HG02759 (cell line): ENCODE data around the gene MTMR11.
"Not testable (repeated sequence)": the region's sequence is repeated elsewhere in the genome, so short reads cannot be mapped to it uniquely, and the experiment has no call there.

Experiments used
- ATAC-seq: cut with Tn5 transposase; IDR thresholded peaks from one replicate; pipeline ENCODE4 v1.9.1; 2021; ENCODE audit warnings: mild to moderate bottlenecking, moderate library complexity; ENCODE audit not compliant: unreplicated experiment

MTMR11 gene

GRCh38 chr1:149936170-149936991 is at the start of gene MTMR11:
Gene MTMR11, minus strand, starts transcription at chr1:149936879. Its CDS starts 232 bp downstream, at chr1:149936647.
- ATAC-seq: no peak

GRCh38 chr1:149979972-149980540 is 43.4 kb upstream of the MTMR11 start:
- ATAC-seq: no peak

GRCh38 chr1:149979245-149979971 is 42.7 kb upstream of the MTMR11 start:
- ATAC-seq: no peak

- ATAC-seq: no peak
These were observed 41.9 kb upstream of the MTMR11 start for GRCh38 chr1:149978547-149979023.

- no peak for ATAC-seq
These were observed 40.7 kb upstream of the MTMR11 start for GRCh38 chr1:149977345-149977744.

GRCh38 chr1:149972547-149972946 is 35.9 kb upstream of the MTMR11 start:
- no peak for ATAC-seq

- ATAC-seq: no peak
These were observed 31.0 kb upstream of the MTMR11 start for GRCh38 chr1:149967646-149968045.

GRCh38 chr1:149967041-149967440 is 30.4 kb upstream of the MTMR11 start:
- no peak for ATAC-seq

GRCh38 chr1:149966405-149966804 is 29.7 kb upstream of the MTMR11 start:
- ATAC-seq: no peak

- ATAC-seq: no peak
These were observed 28.8 kb upstream of the MTMR11 start for GRCh38 chr1:149965440-149965839.

- no peak for ATAC-seq
These were observed 26.7 kb upstream of the MTMR11 start for GRCh38 chr1:149963358-149963757.

- ATAC-seq: no peak
These were observed 26.1 kb upstream of the MTMR11 start for GRCh38 chr1:149962736-149963135.

GRCh38 chr1:149962039-149962647 is 25.5 kb upstream of the MTMR11 start:
- ATAC-seq: no peak

GRCh38 chr1:149957548-149957947 is 20.9 kb upstream of the MTMR11 start:
- ATAC-seq: not testable (repeated sequence)

GRCh38 chr1:149949911-149950310 is 13.2 kb upstream of the MTMR11 start:
- no peak for ATAC-seq

GRCh38 chr1:149945206-149945605 is 8.5 kb upstream of the MTMR11 start:
- no peak for ATAC-seq

- ATAC-seq: no peak
These were observed 6.2 kb upstream of the MTMR11 start for GRCh38 chr1:149942885-149943284.

- ATAC-seq: no peak
These were observed 5.5 kb upstream of the MTMR11 start for GRCh38 chr1:149942207-149942606.

GRCh38 chr1:149940427-149940826 is 3.7 kb upstream of the MTMR11 start:
- ATAC-seq: no peak

- not testable (repeated sequence) for ATAC-seq
These were observed 2.0 kb upstream of the MTMR11 start for GRCh38 chr1:149938668-149939003.

GRCh38 chr1:149937759-149938158 is 1.1 kb upstream of the MTMR11 start:
- ATAC-seq: no peak
